ENCODE measurements around the gene JAKMIP2. TPM values are rescaled to one million over a fixed set of nuclear protein-coding genes. Genes with fewer than 3 reads are reported as not detected.

The JAKMIP2 gene
- total RNA-seq, 4 donors from 2014 or later: 0.09 to 2.9 (median 0.18) TPM; not detected in 1

DNA sequence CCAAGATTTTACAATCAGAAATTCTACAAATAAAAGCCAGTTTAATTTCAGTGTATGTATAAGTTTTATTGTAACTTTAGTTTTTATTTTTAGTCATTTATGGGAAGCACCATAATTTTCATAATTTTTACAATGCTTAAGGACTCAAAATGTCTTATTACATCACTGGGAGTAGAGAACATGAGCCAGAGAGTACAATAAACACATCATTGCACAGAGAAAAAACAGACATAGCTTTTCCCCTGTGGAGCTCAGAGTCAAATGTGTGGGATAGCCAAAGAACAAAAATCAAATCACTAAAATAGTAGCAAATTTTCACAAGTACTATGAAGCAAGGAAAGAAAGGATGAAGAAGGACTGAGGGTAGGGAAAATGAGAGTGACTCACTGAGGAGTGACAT is 5.5 kb upstream of the JAKMIP2 start:
- Histone ChIP-seq H3K9me3 (no peaks in the 10 kb centered on the region), H3K27me3 (peaks cover 0 to 4% (median under 1%) of the 10 kb centered on the region in 4 donors), H3K4me3 (no peak overlapping the region), H3K4me1 (no peaks in the 10 kb centered on the region), H3K36me3 (no peaks in the 10 kb centered on the region), H3K27ac (no peak overlapping the region)
- no peak for DNase-seq
- TF ChIP-seq, protein P1, sequence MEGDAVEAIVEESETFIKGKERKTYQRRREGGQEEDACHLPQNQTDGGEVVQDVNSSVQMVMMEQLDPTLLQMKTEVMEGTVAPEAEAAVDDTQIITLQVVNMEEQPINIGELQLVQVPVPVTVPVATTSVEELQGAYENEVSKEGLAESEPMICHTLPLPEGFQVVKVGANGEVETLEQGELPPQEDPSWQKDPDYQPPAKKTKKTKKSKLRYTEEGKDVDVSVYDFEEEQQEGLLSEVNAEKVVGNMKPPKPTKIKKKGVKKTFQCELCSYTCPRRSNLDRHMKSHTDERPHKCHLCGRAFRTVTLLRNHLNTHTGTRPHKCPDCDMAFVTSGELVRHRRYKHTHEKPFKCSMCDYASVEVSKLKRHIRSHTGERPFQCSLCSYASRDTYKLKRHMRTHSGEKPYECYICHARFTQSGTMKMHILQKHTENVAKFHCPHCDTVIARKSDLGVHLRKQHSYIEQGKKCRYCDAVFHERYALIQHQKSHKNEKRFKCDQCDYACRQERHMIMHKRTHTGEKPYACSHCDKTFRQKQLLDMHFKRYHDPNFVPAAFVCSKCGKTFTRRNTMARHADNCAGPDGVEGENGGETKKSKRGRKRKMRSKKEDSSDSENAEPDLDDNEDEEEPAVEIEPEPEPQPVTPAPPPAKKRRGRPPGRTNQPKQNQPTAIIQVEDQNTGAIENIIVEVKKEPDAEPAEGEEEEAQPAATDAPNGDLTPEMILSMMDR (IDR thresholded peaks at IDR 0.05): no peak
- no peak for TF ChIP-seq POLR2A (IDR thresholded peaks at IDR 0.05)
- intact Hi-C loops (cut with DNase I): no loop called here

DNA sequence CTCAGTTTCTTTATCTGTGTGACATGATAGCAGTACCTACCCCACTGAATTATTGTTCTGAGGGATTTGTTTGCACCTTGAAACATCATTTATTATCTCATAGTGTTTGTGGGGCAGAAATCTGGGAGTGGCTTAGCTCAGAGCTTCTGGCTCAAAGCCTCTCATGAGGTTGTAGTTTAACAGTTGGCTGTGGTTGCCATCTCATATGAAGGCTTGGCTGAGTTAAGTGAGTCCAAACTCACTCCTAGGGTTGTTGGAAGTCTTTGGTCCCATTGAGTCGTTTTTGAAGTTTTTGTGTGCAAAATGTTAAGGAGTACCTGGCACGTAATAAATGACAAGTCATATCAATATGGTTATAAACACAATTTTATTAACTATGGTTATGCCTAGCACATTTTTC is 3.6 kb upstream of the JAKMIP2 start:
- Histone ChIP-seq H3K4me1 (peaks cover 0 to 10% (median 0%) of the 10 kb centered on the region in 3 donors), H3K27ac (no peak overlapping the region), H3K9me3 (no peaks in the 10 kb centered on the region), H3K4me3 (no peak overlapping the region), H3K27me3 (peaks cover 0 to 10% (median 3%) of the 10 kb centered on the region in 4 donors), H3K36me3 (no peaks in the 10 kb centered on the region)
- TF ChIP-seq POLR2A (IDR thresholded peaks at IDR 0.05): no peak
- TF ChIP-seq, protein P1 (IDR thresholded peaks at IDR 0.05): no peak
- no peak for DNase-seq
- intact Hi-C loops (cut with DNase I): no loop called here
- WGBS, 2 donors: 78 to 80% methylated on average over 2 of the region's 2 CpGs

DNA sequence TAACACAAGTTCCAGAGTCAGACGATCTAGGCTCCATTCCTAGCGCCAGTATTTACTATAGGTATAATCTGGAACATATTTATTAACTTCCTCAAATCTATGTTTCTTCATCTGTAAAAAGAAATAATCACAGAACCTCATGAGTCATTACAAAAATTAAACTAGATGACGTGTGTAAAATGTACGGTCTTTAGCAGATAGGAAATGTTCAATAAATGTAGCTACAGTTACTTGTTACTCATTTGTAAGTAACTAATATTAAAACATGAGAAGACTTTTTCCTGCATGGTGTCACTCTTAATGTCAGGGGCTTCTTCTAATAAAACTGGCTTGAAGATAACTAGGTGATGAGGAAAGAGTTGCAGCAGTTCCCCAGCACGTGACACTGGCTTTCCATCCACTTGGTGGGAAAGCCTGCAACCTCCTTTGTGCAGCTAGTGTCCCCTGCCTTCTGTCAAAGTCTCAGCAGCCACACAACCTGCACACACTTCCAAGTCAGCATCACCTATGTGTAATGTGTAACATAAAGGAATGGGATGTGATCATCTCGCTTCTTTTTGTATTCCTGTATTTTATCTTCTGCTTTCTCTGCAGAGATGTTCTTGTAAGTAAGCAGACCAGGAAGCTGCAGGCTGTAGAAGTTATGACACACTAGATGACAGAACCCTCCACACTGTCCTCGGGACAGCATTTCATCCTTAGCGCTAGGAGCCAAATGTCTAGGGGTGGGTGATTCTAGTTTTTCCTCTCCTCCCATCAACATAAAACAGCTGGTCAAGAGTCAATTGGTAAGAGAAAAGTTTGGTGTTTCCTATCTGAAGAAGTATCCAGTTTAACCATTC is 1.8 kb upstream of the JAKMIP2 start:
- peaks cover 0 to 10% (median 0%) of the 10 kb centered on the region in 3 donors for H3K4me1 ChIP-seq
- no peak for TF ChIP-seq POLR2A (IDR thresholded peaks at IDR 0.05)
- TF ChIP-seq, protein P1 (IDR thresholded peaks at IDR 0.05): no peak
- no peak overlapping the region for H3K4me3 ChIP-seq
- no peak overlapping the region for H3K27ac ChIP-seq
- no peak for DNase-seq
- H3K27me3 ChIP-seq: peaks cover 0 to 13% (median 3%) of the 10 kb centered on the region in 4 donors
- no peaks in the 10 kb centered on the region for H3K9me3 ChIP-seq
- 58 to 67% methylated on average over 8 of the region's 8 CpGs for WGBS, 2 donors
- intact Hi-C loops (cut with DNase I): no loop called here
- H3K36me3 ChIP-seq: no peaks in the 10 kb centered on the region

DNA sequence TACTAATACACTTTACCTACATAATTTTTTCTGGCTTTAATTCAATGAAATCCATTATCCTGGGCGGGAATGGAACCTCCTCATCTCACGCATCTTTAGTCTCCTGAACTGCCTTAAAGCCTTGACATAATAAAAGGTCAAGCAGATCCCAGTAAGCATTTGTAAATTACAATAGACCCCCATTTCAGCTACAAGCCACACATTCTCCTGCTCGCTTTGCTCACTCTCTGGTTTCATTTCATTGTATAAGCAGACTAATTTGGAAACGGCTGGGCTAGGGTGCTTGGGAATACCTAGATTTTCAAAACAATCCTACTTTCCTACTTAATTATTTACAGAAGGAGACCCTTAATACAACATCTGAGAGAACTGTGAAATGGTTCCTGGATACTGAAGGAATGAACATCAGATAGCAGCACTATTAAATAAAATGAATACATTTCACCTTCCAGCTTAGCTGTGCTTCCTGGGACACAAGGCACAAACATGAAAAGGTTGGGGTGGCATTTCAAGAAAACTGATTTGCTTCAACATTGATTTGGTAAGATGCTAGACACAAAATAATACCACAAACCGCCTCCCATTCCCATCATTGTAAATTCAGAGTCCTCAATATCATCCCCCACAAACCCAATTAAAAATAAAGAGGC is 1.5 kb downstream of the JAKMIP2 start:
- intact Hi-C loops (cut with DNase I): no loop called here
- TF ChIP-seq, protein P1 (IDR thresholded peaks at IDR 0.05): no peak
- TF ChIP-seq POLR2A (IDR thresholded peaks at IDR 0.05): no peak
- no peaks in the 10 kb centered on the region for H3K9me3 ChIP-seq
- no peaks in the 10 kb centered on the region for H3K36me3 ChIP-seq
- H3K27me3 ChIP-seq: peaks cover 0 to 13% (median 3%) of the 10 kb centered on the region in 4 donors
- 62 to 72% methylated on average over 5 of the region's 5 CpGs for WGBS, 2 donors
- H3K4me1 ChIP-seq: peaks cover 0 to 10% (median 0%) of the 10 kb centered on the region in 3 donors
- DNase-seq: no peak
- H3K27ac ChIP-seq: no peak overlapping the region
- H3K4me3 ChIP-seq: no peak overlapping the region

DNA sequence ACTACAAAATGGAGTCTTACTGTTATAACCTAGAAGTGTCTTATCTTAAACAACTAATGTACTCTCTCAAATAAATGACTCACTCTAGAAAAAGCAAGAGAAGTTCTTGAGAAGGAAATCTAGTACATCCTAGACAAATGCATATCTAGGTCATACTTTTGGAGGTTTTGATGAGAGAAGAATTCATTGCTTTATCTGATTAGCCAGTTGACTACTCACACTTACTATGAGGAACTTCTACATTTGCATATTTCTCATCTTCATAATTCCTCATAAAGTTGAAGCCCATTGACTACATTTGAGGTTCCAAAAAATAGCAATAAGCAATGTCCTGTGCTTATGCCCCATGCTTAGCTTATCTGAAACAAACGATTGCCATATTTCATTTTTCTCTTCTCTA is 2.8 kb downstream of the JAKMIP2 start:
- TF ChIP-seq POLR2A (IDR thresholded peaks at IDR 0.05): no peak
- TF ChIP-seq, protein P1 (IDR thresholded peaks at IDR 0.05): no peak
- Histone ChIP-seq H3K27me3 (peaks cover 0 to 13% (median 3%) of the 10 kb centered on the region in 4 donors), H3K36me3 (no peaks in the 10 kb centered on the region), H3K4me3 (no peak overlapping the region), H3K4me1 (peaks cover 0 to 10% (median 0%) of the 10 kb centered on the region in 3 donors), H3K27ac (no peak overlapping the region), H3K9me3 (no peaks in the 10 kb centered on the region)
- 73 to 78% methylated on average over 1 of the region's 1 CpG for WGBS, 2 donors
- intact Hi-C loops (cut with DNase I): no loop called here
- DNase-seq: no peak
